GM23338 (cell line): ENCODE measurements around the gene MGAT3. TPM values are rescaled to one million over a fixed set of nuclear protein-coding genes. Genes with fewer than 3 reads are reported as not detected.

Experiments used
- ATAC-seq: fragments of 200-7000 bp; cut with Tn5 transposase; 3 replicates; pipeline ENCODE4 v1.9.1; 2020
- DNase-seq: peaks from one replicate; pipeline ENCODE4 v3.0.0-alpha.2; 2015; ENCODE audit warnings: low spot score
- H2AFZ ChIP-seq: fragments of 200-600 bp; sonication (generic); 2 replicates; pipeline ENCODE4 v1.8.0; 2016; ENCODE audit warnings: antibody characterized with exemption, mild to moderate bottlenecking, moderate library complexity
- H3F3A ChIP-seq: fragments of 200-600 bp; sonication (generic); replicated peaks from 2 replicates; pipeline ENCODE4 v1.8.0; 2017; ENCODE audit warnings: antibody characterized with exemption, mixed run types, low read depth
- H3K27ac ChIP-seq: fragments of 200-600 bp; sonication (generic); 2 replicates; pipeline ENCODE4 v1.6.1; 2016; ENCODE audit warnings: low read depth
- H3K27me3 ChIP-seq: fragments of 200-600 bp; sonication (generic); 2 replicates; pipeline ENCODE4 v1.8.0; 2016; ENCODE audit warnings: mild to moderate bottlenecking, mixed run types, moderate library complexity; ENCODE audit not compliant: insufficient read depth
- H3K36me3 ChIP-seq: fragments of 200-600 bp; sonication (generic); 2 replicates; pipeline ENCODE4 v1.8.0; 2016; ENCODE audit warnings: mild to moderate bottlenecking; ENCODE audit not compliant: insufficient read depth
- H3K4me1 ChIP-seq: fragments of 200-600 bp; sonication (generic); 2 replicates; pipeline ENCODE4 v1.8.0; 2016; ENCODE audit warnings: mild to moderate bottlenecking, moderate library complexity; ENCODE audit not compliant: insufficient read depth
- H3K4me2 ChIP-seq: fragments of 200-600 bp; sonication (generic); 2 replicates; pipeline ENCODE4 v1.7.1; 2017; ENCODE audit warnings: mixed run types
- H3K4me3 ChIP-seq: fragments of 200-600 bp; sonication (generic); 2 replicates; pipeline ENCODE4 v1.6.1; 2016; ENCODE audit warnings: mixed run types
- H3K79me2 ChIP-seq: fragments of 200-600 bp; sonication (generic); replicated peaks from 2 replicates; pipeline ENCODE4 v1.8.0; 2017; ENCODE audit warnings: mild to moderate bottlenecking; ENCODE audit not compliant: insufficient read depth
- H3K9me2 ChIP-seq: fragments of 200-600 bp; sonication (generic); 2 replicates; pipeline ENCODE4 v1.8.0; 2017; ENCODE audit not compliant: insufficient read depth
- H4K20me1 ChIP-seq: fragments of 200-600 bp; sonication (generic); replicated peaks from 2 replicates; pipeline ENCODE4 v1.8.0; 2017; ENCODE audit warnings: mild to moderate bottlenecking; ENCODE audit not compliant: insufficient read depth
- H3K27ac Mint-ChIP-seq: 2 replicates; pipeline ENCODE4 v1.8.0; 2020; ENCODE audit warnings: inconsistent platforms, mild to moderate bottlenecking, moderate library complexity, mixed read lengths
- H3K27me3 Mint-ChIP-seq: 3 replicates; pipeline ENCODE4 v1.8.0; 2022; ENCODE audit warnings: low read depth, mild to moderate bottlenecking, moderate library complexity, mixed read lengths, inconsistent platforms; ENCODE audit not compliant: insufficient read depth, poor library complexity
- H3K36me3 Mint-ChIP-seq: 3 replicates; pipeline ENCODE4 v1.8.0; 2021; ENCODE audit warnings: low read depth, mild to moderate bottlenecking, inconsistent platforms, moderate library complexity, mixed read lengths
- H3K4me1 Mint-ChIP-seq: 3 replicates; pipeline ENCODE4 v1.8.0; 2020; ENCODE audit warnings: mild to moderate bottlenecking, inconsistent platforms, mixed read lengths
- H3K4me3 Mint-ChIP-seq: 3 replicates; pipeline ENCODE4 v1.8.0; 2021; ENCODE audit warnings: moderate library complexity, mild to moderate bottlenecking, inconsistent platforms, mixed read lengths
- H3K9me3 Mint-ChIP-seq: 3 replicates; pipeline ENCODE4 v1.8.0; 2020; ENCODE audit warnings: moderate library complexity, mild to moderate bottlenecking, inconsistent platforms, mixed read lengths
- CREB1 ChIP-seq: fragments of 250-450 bp; sonication (Bioruptor Pico); IDR thresholded peaks from 2 replicates; pipeline ENCODE4 v1.5.0; 2020; ENCODE audit warnings: low read depth, mild to moderate bottlenecking, moderate library complexity
- NANOG ChIP-seq: IDR thresholded peaks from 2 replicates; pipeline ENCODE4 v1.6.1; 2016; ENCODE audit warnings: antibody characterized with exemption, borderline replicate concordance
- POLR2AphosphoS5 ChIP-seq: IDR thresholded peaks from 2 replicates; pipeline ENCODE4 v1.6.1; 2016; ENCODE audit warnings: antibody characterized with exemption, low read depth
- ZNF114 ChIP-seq: fragments of 250-450 bp; sonication (Bioruptor Pico); IDR thresholded peaks from 2 replicates; pipeline ENCODE4 v1.5.0; 2020; ENCODE audit warnings: mild to moderate bottlenecking, moderate library complexity
- polyA plus RNA-seq: library from polyadenylated mRNA; unstranded; fragments of >200 nt; fragmentation: Nextera tagmentation; extraction: Ambion mirVana; gene quantifications from 2 replicates; pipeline ENCODE4 v1.2.1, GENCODE V29; 2016
- total RNA-seq: library from RNA; depleted of rRNA; stranded (reverse); fragments of >200 nt; shearing (Covaris generic); gene quantifications from 2 replicates; pipeline ENCODE4 v1.2.3, GENCODE V29; 2014
- TF ChIP-seq, protein P1 (sequence below): fragments of 250-450 bp; sonication (Bioruptor Pico); IDR thresholded peaks from 2 replicates; pipeline ENCODE4 v1.5.0; 2020; ENCODE audit warnings: mild to moderate bottlenecking, moderate library complexity
- TF ChIP-seq, protein P2 (sequence below): IDR thresholded peaks from 2 replicates; pipeline ENCODE4 v1.6.1; 2016; ENCODE audit warnings: antibody characterized with exemption

Gene MGAT3
- total and polyA plus RNA-seq, 2 experiments from 2014 or later = 1.7 to 10.2 TPM

DNA sequence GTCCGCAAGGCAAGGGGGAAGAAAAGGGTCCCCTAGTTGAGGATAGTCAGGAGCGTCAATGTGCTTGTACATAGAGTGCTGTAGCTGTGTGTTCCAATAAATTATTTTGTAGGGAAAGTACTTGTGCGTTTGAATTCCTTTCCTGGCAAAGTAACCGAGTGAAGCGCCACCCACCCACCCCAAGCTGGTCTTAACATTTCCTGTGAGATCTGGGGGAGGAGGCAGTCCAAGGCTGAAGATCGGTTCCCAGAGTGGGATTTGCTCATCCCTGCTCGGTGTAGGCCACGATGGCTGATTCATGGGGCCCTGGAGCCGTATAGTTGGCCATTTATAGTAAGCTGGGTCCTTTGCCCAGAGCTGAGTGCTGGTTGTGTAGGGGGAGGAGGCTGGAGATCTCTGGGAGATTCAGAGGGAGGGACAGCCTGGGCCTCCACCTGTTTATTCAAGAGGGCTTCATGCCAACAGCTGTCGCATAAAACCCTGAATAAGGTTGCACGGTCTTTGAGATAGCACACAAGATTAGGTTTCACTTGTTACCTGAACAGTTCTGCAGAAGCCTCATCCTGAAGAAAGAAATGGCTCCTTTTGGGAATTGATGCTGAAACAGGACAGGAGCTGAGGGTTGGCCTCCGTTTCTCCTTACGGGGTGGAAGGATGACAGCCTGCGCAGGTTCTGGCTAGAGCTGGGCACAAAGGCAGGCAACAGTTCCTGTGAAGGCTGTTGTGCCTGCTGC is 65.9 kb downstream of the MGAT3 start (continued):
- TF ChIP-seq, protein P1, sequence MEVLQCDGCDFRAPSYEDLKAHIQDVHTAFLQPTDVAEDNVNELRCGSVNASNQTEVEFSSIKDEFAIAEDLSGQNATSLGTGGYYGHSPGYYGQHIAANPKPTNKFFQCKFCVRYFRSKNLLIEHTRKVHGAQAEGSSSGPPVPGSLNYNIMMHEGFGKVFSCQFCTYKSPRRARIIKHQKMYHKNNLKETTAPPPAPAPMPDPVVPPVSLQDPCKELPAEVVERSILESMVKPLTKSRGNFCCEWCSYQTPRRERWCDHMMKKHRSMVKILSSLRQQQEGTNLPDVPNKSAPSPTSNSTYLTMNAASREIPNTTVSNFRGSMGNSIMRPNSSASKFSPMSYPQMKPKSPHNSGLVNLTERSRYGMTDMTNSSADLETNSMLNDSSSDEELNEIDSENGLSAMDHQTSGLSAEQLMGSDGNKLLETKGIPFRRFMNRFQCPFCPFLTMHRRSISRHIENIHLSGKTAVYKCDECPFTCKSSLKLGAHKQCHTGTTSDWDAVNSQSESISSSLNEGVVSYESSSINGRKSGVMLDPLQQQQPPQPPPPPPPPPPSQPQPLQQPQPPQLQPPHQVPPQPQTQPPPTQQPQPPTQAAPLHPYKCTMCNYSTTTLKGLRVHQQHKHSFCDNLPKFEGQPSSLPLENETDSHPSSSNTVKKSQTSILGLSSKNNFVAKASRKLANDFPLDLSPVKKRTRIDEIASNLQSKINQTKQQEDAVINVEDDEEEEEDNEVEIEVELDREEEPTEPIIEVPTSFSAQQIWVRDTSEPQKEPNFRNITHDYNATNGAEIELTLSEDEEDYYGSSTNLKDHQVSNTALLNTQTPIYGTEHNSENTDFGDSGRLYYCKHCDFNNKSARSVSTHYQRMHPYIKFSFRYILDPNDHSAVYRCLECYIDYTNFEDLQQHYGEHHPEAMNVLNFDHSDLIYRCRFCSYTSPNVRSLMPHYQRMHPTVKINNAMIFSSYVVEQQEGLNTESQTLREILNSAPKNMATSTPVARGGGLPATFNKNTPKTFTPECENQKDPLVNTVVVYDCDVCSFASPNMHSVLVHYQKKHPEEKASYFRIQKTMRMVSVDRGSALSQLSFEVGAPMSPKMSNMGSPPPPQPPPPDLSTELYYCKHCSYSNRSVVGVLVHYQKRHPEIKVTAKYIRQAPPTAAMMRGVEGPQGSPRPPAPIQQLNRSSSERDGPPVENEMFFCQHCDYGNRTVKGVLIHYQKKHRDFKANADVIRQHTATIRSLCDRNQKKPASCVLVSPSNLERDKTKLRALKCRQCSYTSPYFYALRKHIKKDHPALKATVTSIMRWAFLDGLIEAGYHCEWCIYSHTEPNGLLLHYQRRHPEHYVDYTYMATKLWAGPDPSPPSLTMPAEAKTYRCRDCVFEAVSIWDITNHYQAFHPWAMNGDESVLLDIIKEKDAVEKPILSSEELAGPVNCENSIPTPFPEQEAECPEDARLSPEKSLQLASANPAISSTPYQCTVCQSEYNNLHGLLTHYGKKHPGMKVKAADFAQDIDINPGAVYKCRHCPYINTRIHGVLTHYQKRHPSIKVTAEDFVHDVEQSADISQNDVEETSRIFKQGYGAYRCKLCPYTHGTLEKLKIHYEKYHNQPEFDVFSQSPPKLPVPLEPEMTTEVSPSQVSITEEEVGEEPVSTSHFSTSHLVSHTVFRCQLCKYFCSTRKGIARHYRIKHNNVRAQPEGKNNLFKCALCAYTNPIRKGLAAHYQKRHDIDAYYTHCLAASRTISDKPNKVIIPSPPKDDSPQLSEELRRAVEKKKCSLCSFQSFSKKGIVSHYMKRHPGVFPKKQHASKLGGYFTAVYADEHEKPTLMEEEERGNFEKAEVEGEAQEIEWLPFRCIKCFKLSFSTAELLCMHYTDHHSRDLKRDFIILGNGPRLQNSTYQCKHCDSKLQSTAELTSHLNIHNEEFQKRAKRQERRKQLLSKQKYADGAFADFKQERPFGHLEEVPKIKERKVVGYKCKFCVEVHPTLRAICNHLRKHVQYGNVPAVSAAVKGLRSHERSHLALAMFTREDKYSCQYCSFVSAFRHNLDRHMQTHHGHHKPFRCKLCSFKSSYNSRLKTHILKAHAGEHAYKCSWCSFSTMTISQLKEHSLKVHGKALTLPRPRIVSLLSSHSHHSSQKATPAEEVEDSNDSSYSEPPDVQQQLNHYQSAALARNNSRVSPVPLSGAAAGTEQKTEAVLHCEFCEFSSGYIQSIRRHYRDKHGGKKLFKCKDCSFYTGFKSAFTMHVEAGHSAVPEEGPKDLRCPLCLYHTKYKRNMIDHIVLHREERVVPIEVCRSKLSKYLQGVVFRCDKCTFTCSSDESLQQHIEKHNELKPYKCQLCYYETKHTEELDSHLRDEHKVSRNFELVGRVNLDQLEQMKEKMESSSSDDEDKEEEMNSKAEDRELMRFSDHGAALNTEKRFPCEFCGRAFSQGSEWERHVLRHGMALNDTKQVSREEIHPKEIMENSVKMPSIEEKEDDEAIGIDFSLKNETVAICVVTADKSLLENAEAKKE (CRISPR knock-in tag) = no peak
- TF ChIP-seq NANOG (no peak), ZNF114 (CRISPR knock-in tag) (no peak), CREB1 (CRISPR knock-in tag) (no peak)

DNA sequence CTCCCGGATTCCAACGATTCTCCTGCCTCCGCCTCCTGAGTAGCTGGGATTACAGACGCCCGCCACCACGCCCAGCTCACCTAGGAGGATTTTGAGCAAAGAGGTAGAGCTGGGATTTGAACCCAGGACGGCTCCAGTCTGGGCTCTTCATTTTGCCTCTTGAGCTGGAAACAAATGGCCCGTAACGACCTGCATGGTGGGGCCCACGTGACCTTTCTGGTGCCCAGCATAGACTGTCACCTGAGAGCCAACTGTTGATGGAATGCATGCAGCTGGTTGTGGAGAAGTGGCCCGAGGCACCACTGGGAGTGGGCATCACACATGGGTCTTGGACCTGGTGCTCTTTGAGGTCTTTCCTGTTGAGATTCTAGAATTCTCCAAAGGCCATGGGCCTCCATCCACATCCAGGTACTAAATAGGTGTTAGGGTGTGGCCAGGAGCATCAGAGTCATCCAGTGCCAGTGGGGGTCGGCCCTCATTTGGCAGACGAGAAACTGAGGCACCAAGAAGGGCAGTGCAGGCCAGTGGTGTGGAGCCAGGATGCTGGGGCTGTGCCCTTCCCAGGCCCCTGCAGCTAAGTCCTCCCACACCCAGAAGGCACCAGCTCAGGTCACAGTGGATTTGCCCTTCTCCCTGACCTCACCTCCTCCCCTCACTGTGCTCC is 67.4 kb downstream of the MGAT3 start:
- peaks cover 26% of the 10 kb centered on the region for H3K36me3 ChIP-seq

More for the DNA sequence above, 67.4 kb downstream of the MGAT3 start:
- Histone ChIP-seq H3K79me2 (peaks cover 27% of the 10 kb centered on the region), H2AFZ (no peak overlapping the region), H3K4me2 (no peak overlapping the region), H3K4me1 (peaks cover 36% of the 10 kb centered on the region), H4K20me1 (peaks cover 40% of the 10 kb centered on the region), H3K4me3 (no peak overlapping the region), H3K27me3 (no peaks in the 10 kb centered on the region), H3F3A (peaks cover 57% of the 10 kb centered on the region), H3K27ac (0 out of 2 replicates have a peak overlapping the region, but pooled peaks have one; percentile 59), H3K9me2 (no peaks in the 10 kb centered on the region)
- DNase-seq (no peak), ATAC-seq (no peak; the same call in 2 of the 3 replicates)
- TF ChIP-seq, protein P2, sequence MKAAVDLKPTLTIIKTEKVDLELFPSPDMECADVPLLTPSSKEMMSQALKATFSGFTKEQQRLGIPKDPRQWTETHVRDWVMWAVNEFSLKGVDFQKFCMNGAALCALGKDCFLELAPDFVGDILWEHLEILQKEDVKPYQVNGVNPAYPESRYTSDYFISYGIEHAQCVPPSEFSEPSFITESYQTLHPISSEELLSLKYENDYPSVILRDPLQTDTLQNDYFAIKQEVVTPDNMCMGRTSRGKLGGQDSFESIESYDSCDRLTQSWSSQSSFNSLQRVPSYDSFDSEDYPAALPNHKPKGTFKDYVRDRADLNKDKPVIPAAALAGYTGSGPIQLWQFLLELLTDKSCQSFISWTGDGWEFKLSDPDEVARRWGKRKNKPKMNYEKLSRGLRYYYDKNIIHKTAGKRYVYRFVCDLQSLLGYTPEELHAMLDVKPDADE = no peak
- TF ChIP-seq POLR2AphosphoS5 = 0 out of 2 replicates have a peak, but pooled peaks have one; percentile 25
- peaks cover 11% of the 10 kb centered on the region; the same call in 2 of the 3 replicates for H3K9me3 Mint-ChIP-seq
- peaks cover 52% of the 10 kb centered on the region for H3K27me3 Mint-ChIP-seq
- peaks cover 72% of the 10 kb centered on the region for H3K36me3 Mint-ChIP-seq
- H3K4me3 Mint-ChIP-seq = peak overlapping the region; percentile 29; the same call in 2 of the 3 replicates
- no peak overlapping the region; the same call in 1 of the 2 replicates for H3K27ac Mint-ChIP-seq
- H3K4me1 Mint-ChIP-seq = peaks cover 43% of the 10 kb centered on the region
